ENCODE results near the gene NDUFB2.
A peak's percentile ranks its signal among the peaks of the same experiment; 100 is the strongest.

The NDUFB2 gene

GRCh38 chr7:140696680-140697446, at the start of gene NDUFB2:
TSS of gene NDUFB2 (plus strand) at chr7:140696708. CDS start at chr7:140696745, 37 bp downstream.
- Histone ChIP-seq H3K9me3 (ENCODE audit: control insufficient read depth, insufficient read depth, low read depth, low read length) (no peaks in the 10 kb centered on the region), H3K27ac (ENCODE audit: extremely low read depth, low read depth, low read length) (peak within 1 kb of the TSS; percentile 79), H3K4me3 (ENCODE audit: low read depth, low read length) (peak within 1 kb of the TSS; percentile 87), H3K4me1 (ENCODE audit: control insufficient read depth, insufficient read depth, low read length) (no peaks in the 10 kb centered on the region), H3K36me3 (ENCODE audit: control insufficient read depth in 2 of 2, insufficient read depth in 1 of 2, low read length in 2 of 2) (peaks cover 0 to 44% of the 10 kb centered on the region in 2 experiments; a peak in 1 of 3 replicates)
- ChIA-PET CTCF (no interaction called here), POLR2A (interaction anchor here (0.6 to 1.3 kb wide), 9 partner anchors 10 to 318 kb away, joined by 3 to 11 read pairs (median 4); partner anchors contain the start of gene MRPS33)
- TF ChIP-seq ZNF157 (tag by site-specific recombination; IDR thresholded peaks at IDR 0.05), result no peak
- no peak for TF ChIP-seq ZNF530 (tag by site-specific recombination; IDR thresholded peaks at IDR 0.05; ENCODE audit: low read depth)
- TF ChIP-seq ZNF148 (tag by site-specific recombination; IDR thresholded peaks at IDR 0.05; ENCODE audit: borderline replicate concordance), result no peak
- TF ChIP-seq SP2 (tag by site-specific recombination; IDR thresholded peaks at IDR 0.05), result peak; percentile 58
- TF ChIP-seq ZNF792 (tag by site-specific recombination; IDR thresholded peaks at IDR 0.05), result peak; percentile 71; the same call in 1 of the 2 replicates
- TF ChIP-seq ZBTB11 (tag by site-specific recombination; conservative IDR thresholded peaks at IDR 0.05; ENCODE audit: low read depth), result peak; percentile 81
- peak; percentile 75 for TF ChIP-seq KLF1 (tag by site-specific recombination; IDR thresholded peaks at IDR 0.05)
- no peak; the same call in none of the 2 replicates for TF ChIP-seq ZNF610 (tag by site-specific recombination; IDR thresholded peaks at IDR 0.05; ENCODE audit: borderline replicate concordance)
- peak; percentile 78 for TF ChIP-seq SCRT2 (tag by site-specific recombination; IDR thresholded peaks at IDR 0.05)
- TF ChIP-seq ZNF624 (tag by site-specific recombination; IDR thresholded peaks at IDR 0.05), result no peak
- TF ChIP-seq ZNF2 (tag by site-specific recombination; IDR thresholded peaks at IDR 0.05), result peak; percentile 87
- TF ChIP-seq AEBP2 (tag by site-specific recombination; IDR thresholded peaks at IDR 0.05; ENCODE audit: borderline replicate concordance), result 0 out of 2 replicates have a peak, but pooled peaks have one; percentile 25
- peak; percentile 94 for TF ChIP-seq ZNF561 (tag by site-specific recombination; IDR thresholded peaks at IDR 0.05; ENCODE audit: borderline replicate concordance)
- peak; percentile 44; the same call in 1 of the 2 replicates for TF ChIP-seq SCRT1 (tag by site-specific recombination; IDR thresholded peaks at IDR 0.05; ENCODE audit: borderline replicate concordance)
- TF ChIP-seq ZNF23 (tag by site-specific recombination; IDR thresholded peaks at IDR 0.05; ENCODE audit: borderline replicate concordance), result no peak
- TF ChIP-seq ZFP41 (tag by site-specific recombination; IDR thresholded peaks at IDR 0.05; ENCODE audit: borderline replicate concordance), result no peak
- TF ChIP-seq ZNF175 (tag by site-specific recombination; IDR thresholded peaks at IDR 0.05), result no peak
- TF ChIP-seq ZSCAN18 (tag by site-specific recombination; IDR thresholded peaks at IDR 0.05), result 0 out of 2 replicates have a peak, but pooled peaks have one; percentile 24
- TF ChIP-seq ZNF133 (tag by site-specific recombination; IDR thresholded peaks at IDR 0.05), result no peak; the same call in 1 of the 2 replicates
- peak; percentile 64; the same call in 1 of the 2 replicates for TF ChIP-seq INSM2 (tag by site-specific recombination; IDR thresholded peaks at IDR 0.05)
